ENCODE measurements around the gene CALML4.
"Not testable (repeated sequence)": the region's sequence is repeated elsewhere in the genome, so short reads cannot be mapped to it uniquely, and the experiment has no call there.

The CALML4 gene

GRCh38 chr15:68224546-68225250 is 19.6 kb upstream of the CALML4 start:
- no peak for DNase-seq (ENCODE audit: low read depth)

DNA sequence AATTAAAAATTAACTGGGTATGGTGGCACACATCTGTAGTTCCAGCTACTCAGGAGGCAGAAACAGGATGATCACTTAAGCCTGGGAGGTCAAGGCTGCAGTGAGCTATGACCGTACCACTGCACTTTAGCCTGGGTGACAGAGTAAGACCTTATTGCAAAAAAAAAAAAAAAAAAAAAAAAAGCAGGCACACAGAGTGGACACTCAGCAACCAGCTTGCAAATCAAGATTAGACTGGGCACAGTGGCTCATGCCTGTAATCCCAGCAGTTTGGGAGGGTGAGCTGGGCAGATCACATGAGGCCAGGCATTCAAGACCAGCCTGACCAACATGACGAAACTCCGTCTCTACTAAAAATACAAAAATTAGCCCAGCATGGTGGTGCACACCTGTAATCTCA is 19.0 kb upstream of the CALML4 start:
- DNase-seq (ENCODE audit: low read depth), result no peak

DNA sequence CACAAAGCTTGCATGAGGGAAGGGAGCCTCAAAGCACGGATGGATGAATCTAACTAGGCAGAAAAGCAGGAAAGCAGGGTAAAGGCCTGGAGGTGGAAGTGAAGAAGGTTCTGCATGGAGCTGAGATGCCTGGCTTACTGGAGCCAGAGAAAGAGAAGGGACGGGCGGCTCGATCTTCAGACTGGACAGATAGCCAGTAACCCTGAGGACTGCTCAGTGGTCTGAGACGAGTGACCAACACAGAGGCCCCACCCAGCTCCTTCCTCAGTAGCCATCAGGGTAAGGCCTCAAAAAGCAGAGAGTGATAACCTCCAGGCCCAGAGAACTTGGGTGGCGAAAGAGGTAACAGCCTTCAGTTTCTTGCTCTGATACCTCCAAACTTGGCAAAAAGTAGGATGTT is 18.0 kb upstream of the CALML4 start:
- DNase-seq (ENCODE audit: low read depth), result no peak

- DNase-seq (ENCODE audit: low read depth), result not testable (repeated sequence)
These were observed 17.3 kb upstream of the CALML4 start for GRCh38 chr15:68222432-68222743.

- not testable (repeated sequence) for DNase-seq (ENCODE audit: low read depth)
These were observed 16.6 kb upstream of the CALML4 start for GRCh38 chr15:68221530-68222431.

DNA sequence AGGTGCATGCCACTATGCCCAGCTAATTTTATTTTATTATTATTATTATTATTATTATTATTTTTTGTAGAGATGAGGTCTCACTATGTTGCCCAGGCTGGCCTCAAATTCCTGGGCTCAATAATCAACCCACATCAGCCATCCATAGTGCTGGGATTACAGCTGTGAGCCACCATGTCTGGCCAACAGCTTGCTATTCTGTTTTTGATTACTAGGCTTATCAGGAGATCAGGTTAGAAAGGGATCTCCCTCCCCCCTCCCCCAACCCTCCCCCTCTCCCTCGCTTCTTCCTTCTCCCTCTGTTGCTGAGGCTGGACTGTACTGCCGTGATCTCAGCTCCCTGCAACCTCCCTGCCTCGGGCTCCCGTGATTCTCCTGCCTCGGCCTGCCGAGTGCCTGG is 15.8 kb upstream of the CALML4 start:
- DNase-seq (ENCODE audit: low read depth), result no peak

GRCh38 chr15:68220489-68220888 is 15.4 kb upstream of the CALML4 start:
- no peak for DNase-seq (ENCODE audit: low read depth)

GRCh38 chr15:68218847-68219798 is 14.0 kb upstream of the CALML4 start:
- no peak for DNase-seq (ENCODE audit: low read depth)

- DNase-seq (ENCODE audit: low read depth), result no peak
These were observed 13.2 kb upstream of the CALML4 start for GRCh38 chr15:68218331-68218730.

- no peak for DNase-seq (ENCODE audit: low read depth)
These were observed 12.2 kb upstream of the CALML4 start for GRCh38 chr15:68217341-68217740.

- no peak for DNase-seq (ENCODE audit: low read depth)
These were observed 9.7 kb upstream of the CALML4 start for GRCh38 chr15:68214838-68215254.

DNA sequence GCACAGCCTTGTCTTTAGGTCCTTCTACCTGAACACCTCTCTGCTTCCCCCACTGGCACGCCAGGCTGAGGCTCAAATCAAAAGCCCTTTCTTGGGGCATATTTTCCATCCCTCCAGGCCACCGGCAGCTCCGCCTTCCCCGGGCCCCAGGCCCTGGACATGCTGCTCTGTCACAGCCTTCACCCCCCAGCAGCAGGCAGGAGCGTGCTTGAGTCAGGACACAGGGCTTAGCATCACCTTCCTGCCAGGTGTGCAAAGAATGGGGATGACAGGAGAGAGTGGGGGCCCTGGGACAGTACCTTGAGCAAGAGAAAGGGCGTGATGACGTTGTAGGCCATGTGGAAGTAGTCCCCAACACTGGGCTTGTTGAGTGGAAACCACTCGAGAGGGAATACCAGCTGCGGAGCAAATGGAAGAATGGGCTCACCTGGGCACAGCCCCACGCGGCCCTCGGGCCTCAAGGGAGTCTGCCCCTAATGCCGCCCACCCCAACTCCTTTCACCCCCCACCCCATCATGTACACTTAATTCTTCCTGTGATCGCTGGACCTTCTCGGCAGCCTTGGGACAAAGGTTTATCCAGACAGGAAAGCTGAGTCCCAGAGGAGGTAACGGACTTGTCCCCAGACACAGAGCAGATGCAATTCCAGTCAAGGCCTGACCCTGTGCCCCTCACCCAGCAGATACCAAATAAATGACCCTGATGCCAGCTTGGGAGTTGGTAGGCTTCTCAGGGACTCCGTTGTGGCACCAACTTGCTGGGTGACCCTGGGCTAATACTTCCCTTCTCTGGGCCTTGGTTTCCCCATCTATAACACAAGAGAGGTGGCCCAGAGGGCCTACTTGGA is 9.1 kb upstream of the CALML4 start:
- DNase-seq (ENCODE audit: low read depth), result no peak

DNA sequence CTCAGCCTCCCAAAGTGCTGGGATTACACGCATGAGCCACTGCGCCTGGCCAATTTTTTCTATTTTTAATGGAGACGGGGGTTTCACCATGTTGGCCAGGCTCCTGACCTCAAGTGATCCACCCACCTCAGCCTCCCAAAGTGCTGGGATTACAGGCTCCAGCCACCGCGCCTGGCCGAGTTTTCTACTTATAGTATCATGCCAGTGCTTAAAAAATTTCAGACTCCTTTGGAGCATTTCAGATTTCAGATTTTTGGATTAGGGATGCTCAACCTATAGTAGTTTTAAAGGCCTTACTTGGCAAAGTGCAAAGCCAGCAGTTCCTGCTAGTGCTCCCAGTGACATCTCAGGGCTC is 8.3 kb upstream of the CALML4 start:
- DNase-seq (ENCODE audit: low read depth), result not testable (repeated sequence)

DNA sequence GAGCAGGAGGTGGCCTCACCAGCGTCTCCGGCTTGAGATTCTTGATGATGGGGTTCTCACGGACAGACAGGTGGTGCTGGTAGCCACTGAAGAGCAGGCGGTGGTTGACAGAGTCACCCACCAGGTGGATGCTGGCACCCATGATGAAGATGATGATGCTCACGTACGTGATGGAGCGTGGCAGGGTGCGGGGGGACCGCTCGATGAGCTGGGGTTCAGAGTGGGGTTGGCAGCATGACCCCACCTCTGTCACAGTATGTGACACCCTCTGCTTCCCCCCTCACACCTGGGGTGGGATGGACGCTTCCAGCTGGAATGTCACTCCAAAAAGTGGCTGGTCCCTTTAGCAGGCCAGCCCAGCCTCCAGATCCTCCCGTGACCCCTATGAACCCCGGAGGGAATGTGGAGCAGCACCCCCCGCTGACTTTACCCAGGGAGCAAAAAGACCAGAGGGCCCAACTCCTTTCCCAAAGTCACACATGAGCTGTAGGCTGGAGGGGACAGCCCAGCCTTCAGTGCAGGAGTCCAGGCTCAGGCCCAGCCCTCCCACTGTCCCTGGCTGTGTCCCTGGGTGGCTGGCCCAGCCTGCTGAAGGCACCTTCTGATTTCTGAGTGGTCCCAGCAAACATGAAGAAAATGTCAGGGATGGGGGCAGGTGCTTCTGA is 6.7 kb upstream of the CALML4 start:
- DNase-seq (ENCODE audit: low read depth), result no peak

GRCh38 chr15:68210821-68211655 is 5.9 kb upstream of the CALML4 start:
- peak; percentile 51 for DNase-seq (ENCODE audit: low read depth)

- DNase-seq (ENCODE audit: low read depth), result no peak
These were observed 5.3 kb upstream of the CALML4 start for GRCh38 chr15:68210409-68210756.

DNA sequence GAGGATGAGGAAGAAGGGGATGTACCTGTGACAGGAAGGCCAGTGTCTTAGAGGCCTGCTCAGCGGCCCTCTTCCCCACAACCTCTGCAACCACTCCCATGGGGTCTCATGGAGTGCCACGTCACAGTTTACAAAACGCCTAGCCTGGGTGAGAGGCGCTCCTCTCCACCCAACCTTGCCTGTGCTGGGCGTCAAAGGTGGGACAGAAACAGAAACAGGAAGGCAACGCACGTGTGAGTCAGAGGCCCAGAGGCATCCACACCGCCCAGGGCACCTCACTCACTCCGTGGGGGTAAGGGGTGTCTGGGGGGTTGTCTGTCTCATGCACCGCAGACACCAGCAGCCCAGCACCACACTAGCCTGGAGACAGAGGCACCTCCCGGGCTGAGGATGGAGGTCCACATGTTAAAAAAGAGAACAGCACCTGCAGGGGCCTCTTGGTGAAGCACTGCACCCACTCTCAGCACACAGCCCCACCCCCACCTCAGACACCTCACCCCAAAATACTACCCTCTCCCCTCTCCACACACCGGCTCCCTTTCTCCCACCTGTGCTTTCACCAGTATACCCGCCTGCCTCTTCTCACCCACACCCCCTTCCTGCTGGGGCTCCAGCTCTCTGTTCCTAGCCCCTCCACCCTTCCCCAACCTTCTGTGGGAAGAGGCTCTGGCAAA is 4.7 kb upstream of the CALML4 start:
- DNase-seq (ENCODE audit: low read depth), result peak; percentile 23

GRCh38 chr15:68209272-68209671 is 4.1 kb upstream of the CALML4 start:
- DNase-seq (ENCODE audit: low read depth), result no peak

GRCh38 chr15:68208636-68209240 is 3.6 kb upstream of the CALML4 start:
- no peak for DNase-seq (ENCODE audit: low read depth)

Data from activated T-cell treated with anti-CD3 and anti-CD28 coated beads for 48 hours (primary cell).